ENCODE data around the gene NUFIP1.

The NUFIP1 gene

GRCh38 chr13:44932171-44932849 lies 57.0 kb downstream of the NUFIP1 start:
- DNase-seq (ENCODE audit: low read depth in 2 of 2) = peak in 1 of 2 donors; percentile 60
- H3K4me3 ChIP-seq (replicated peaks in 1 of 2; ENCODE audit: low read depth in 2 of 2, low read length in 2 of 2) = no peak overlapping the region
- TF ChIP-seq CTCF (IDR thresholded peaks at IDR 0.05; ENCODE audit: low read depth, low read length) = no peak

GRCh38 chr13:44930963-44931623 lies 58.2 kb downstream of the NUFIP1 start:
- DNase-seq (ENCODE audit: low read depth in 2 of 2) = peak; percentile 34 to 48
- no peak overlapping the region for H3K4me3 ChIP-seq (replicated peaks in 1 of 2; ENCODE audit: low read depth in 2 of 2, low read length in 2 of 2)
- TF ChIP-seq CTCF (IDR thresholded peaks at IDR 0.05; ENCODE audit: low read depth, low read length) = no peak

- H3K4me3 ChIP-seq (replicated peaks in 1 of 2; ENCODE audit: low read depth in 2 of 2, low read length in 2 of 2) = no peak overlapping the region
- DNase-seq (ENCODE audit: low read depth in 2 of 2) = no peak
- no peak for TF ChIP-seq CTCF (IDR thresholded peaks at IDR 0.05; ENCODE audit: low read depth, low read length)
Observed at GRCh38 chr13:44930280-44930679, 59.0 kb downstream of the NUFIP1 start.

- DNase-seq (ENCODE audit: low read depth in 2 of 2) = no peak
- no peak overlapping the region for H3K4me3 ChIP-seq (replicated peaks in 1 of 2; ENCODE audit: low read depth in 2 of 2, low read length in 2 of 2)
- TF ChIP-seq CTCF (IDR thresholded peaks at IDR 0.05; ENCODE audit: low read depth, low read length) = no peak
Observed at GRCh38 chr13:44929692-44930091, 59.6 kb downstream of the NUFIP1 start.

GRCh38 chr13:44927968-44928367 lies 61.3 kb downstream of the NUFIP1 start:
- H3K4me3 ChIP-seq (replicated peaks in 1 of 2; ENCODE audit: low read depth in 2 of 2, low read length in 2 of 2) = no peak overlapping the region
- no peak for DNase-seq (ENCODE audit: low read depth in 2 of 2)
- no peak for TF ChIP-seq CTCF (IDR thresholded peaks at IDR 0.05; ENCODE audit: low read depth, low read length)

- H3K4me3 ChIP-seq (replicated peaks in 1 of 2; ENCODE audit: low read depth in 2 of 2, low read length in 2 of 2) = no peak overlapping the region
- DNase-seq (ENCODE audit: low read depth in 2 of 2) = peak; percentile 97 to 98
- TF ChIP-seq CTCF (IDR thresholded peaks at IDR 0.05; ENCODE audit: low read depth, low read length) = no peak
Observed at GRCh38 chr13:44921931-44922758, 67.1 kb downstream of the NUFIP1 start.
